Testis (tissue), 2 donors: Measurements from ENCODE around the gene PRKAR2B.

Experiments
- POLR2A ChIP-seq: fragments of 450-650 bp; IDR thresholded peaks from one replicate; pipeline ENCODE4 v1.6.1; 2017; ENCODE audit warnings: antibody characterized with exemption, mild to moderate bottlenecking, moderate library complexity
- TF ChIP-seq, protein P1 (sequence below), 3 experiments: fragments of 450-650 bp in 2 of 3; fragments of 200-600 bp in 1 of 3; sonication (generic) in 1 of 3; IDR thresholded peaks; one replicate each; pipeline ENCODE4 v1.5.1; 2016 to 2019; ENCODE audit warnings: antibody characterized with exemption in 3 of 3, mild to moderate bottlenecking in 2 of 3, moderate library complexity in 1 of 3

- TF ChIP-seq, protein P1, sequence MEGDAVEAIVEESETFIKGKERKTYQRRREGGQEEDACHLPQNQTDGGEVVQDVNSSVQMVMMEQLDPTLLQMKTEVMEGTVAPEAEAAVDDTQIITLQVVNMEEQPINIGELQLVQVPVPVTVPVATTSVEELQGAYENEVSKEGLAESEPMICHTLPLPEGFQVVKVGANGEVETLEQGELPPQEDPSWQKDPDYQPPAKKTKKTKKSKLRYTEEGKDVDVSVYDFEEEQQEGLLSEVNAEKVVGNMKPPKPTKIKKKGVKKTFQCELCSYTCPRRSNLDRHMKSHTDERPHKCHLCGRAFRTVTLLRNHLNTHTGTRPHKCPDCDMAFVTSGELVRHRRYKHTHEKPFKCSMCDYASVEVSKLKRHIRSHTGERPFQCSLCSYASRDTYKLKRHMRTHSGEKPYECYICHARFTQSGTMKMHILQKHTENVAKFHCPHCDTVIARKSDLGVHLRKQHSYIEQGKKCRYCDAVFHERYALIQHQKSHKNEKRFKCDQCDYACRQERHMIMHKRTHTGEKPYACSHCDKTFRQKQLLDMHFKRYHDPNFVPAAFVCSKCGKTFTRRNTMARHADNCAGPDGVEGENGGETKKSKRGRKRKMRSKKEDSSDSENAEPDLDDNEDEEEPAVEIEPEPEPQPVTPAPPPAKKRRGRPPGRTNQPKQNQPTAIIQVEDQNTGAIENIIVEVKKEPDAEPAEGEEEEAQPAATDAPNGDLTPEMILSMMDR (IDR thresholded peaks at IDR 0.05), result no peak
- TF ChIP-seq POLR2A, result no peak
Observed at GRCh38 chr7:107056728-107057473, 12.4 kb downstream of the PRKAR2B start.
